OCI-LY1 (cell line): ENCODE data around the gene HOXC10.

ENCODE experiments used
- H2AFZ ChIP-seq: fragments of 200-600 bp; sonication (generic), shearing (Covaris generic); 2 replicates; pipeline ENCODE4 v1.6.0; 2014; ENCODE audit warnings: antibody characterized with exemption, mild to moderate bottlenecking, low read length
- H3F3A ChIP-seq: fragments of 200-600 bp; sonication (generic), shearing (Covaris generic); 2 replicates; pipeline ENCODE4 v1.6.0; 2014; ENCODE audit warnings: mild to moderate bottlenecking, antibody characterized with exemption, low read length, moderate library complexity; ENCODE audit not compliant: insufficient read depth
- H3K27ac ChIP-seq: fragments of 200-600 bp; sonication (generic); 2 replicates; pipeline ENCODE4 v1.5.1; 2014; ENCODE audit warnings: low read length, mixed run types, mild to moderate bottlenecking, low read depth; ENCODE audit not compliant: poor library complexity, severe bottlenecking
- H3K27me3 ChIP-seq: fragments of 200-600 bp; sonication (generic); 2 replicates; pipeline ENCODE4 v1.6.0; 2014; ENCODE audit warnings: antibody characterized with exemption, mild to moderate bottlenecking, low read length, moderate library complexity; ENCODE audit not compliant: insufficient read depth
- H3K36me3 ChIP-seq: fragments of 200-600 bp; sonication (generic); 2 replicates; pipeline ENCODE4 v1.6.1; 2014; ENCODE audit warnings: mild to moderate bottlenecking, antibody characterized with exemption, low read length, moderate library complexity, mixed read lengths; ENCODE audit not compliant: insufficient read depth
- H3K4me1 ChIP-seq: fragments of 200-600 bp; sonication (generic); 2 replicates; pipeline ENCODE4 v1.5.1; 2014; ENCODE audit warnings: mild to moderate bottlenecking, low read length, moderate library complexity; ENCODE audit not compliant: insufficient read depth, severe bottlenecking
- H3K4me2 ChIP-seq: fragments of 200-600 bp; sonication (generic), shearing (Covaris generic); 2 replicates; pipeline ENCODE4 v1.6.1; 2014; ENCODE audit warnings: low read length
- H3K4me3 ChIP-seq: fragments of 200-600 bp; sonication (generic); 2 replicates; pipeline ENCODE4 v1.5.1; 2014; ENCODE audit warnings: low read length, low read depth, mild to moderate bottlenecking, mixed read lengths; ENCODE audit not compliant: poor library complexity, severe bottlenecking
- H3K79me2 ChIP-seq: fragments of 200-600 bp; shearing (Covaris generic); 2 replicates; pipeline ENCODE4 v1.6.1; 2016; ENCODE audit warnings: mixed run types, low read length, mixed read lengths; ENCODE audit not compliant: insufficient read depth
- H3K9ac ChIP-seq: fragments of 200-600 bp; sonication (generic), shearing (Covaris generic); 2 replicates; pipeline ENCODE4 v1.6.1; 2014; ENCODE audit warnings: mild to moderate bottlenecking, low read length, mixed read lengths
- H3K9me2 ChIP-seq: fragments of 200-600 bp; sonication (generic), shearing (Covaris generic); 2 replicates; pipeline ENCODE4 v1.6.1; 2014; ENCODE audit warnings: low read depth, mild to moderate bottlenecking, low read length, mixed read lengths
- H3K9me3 ChIP-seq: fragments of 200-600 bp; shearing (Covaris generic); 2 replicates; pipeline ENCODE4 v1.6.1; 2014; ENCODE audit warnings: low read length, mixed read lengths
- H4K20me1 ChIP-seq: fragments of 200-600 bp; sonication (generic), shearing (Covaris generic); 2 replicates; pipeline ENCODE4 v1.6.0; 2016; ENCODE audit warnings: mild to moderate bottlenecking, low read length; ENCODE audit not compliant: insufficient read depth
- EZH2 ChIP-seq: fragments of 200-600 bp; sonication (generic), shearing (Covaris generic); IDR thresholded peaks from 2 replicates; pipeline ENCODE4 v1.8.0; 2017; ENCODE audit warnings: borderline replicate concordance, mixed run types, mild to moderate bottlenecking, antibody characterized with exemption, low read length, moderate library complexity, mixed read lengths
- TF ChIP-seq, protein P1 (sequence below): fragments of 200-600 bp; sonication (generic), shearing (Covaris generic); IDR thresholded peaks from 2 replicates; pipeline ENCODE4 v1.5.1; 2017; ENCODE audit warnings: mild to moderate bottlenecking, antibody characterized with exemption, low read length, moderate library complexity, mixed read lengths

The HOXC10 gene

DNA sequence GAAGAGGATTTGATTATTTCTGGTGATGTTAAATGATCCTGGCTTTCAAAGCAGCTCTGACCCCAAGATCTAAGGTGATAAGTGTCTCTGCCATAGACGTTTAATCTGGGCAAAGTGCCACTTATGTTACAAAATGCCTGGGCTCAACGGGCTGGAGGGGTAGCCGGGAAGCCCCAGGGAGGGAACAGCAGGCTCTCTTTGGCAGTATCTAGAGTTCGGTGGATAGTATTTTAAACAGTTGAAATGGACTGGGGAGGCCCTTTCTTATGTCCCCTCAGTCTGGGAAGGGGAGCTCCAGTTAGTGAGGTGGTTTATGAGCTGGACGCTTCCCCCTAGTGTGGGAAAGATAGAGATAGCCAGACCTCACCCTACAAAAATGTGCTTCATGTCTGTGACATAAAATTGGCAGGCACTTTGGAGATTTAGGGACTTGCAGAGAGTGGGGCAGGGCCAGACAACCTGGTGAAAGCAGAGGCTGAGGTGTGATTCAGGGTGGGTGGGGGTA, 17.5 kb upstream of the HOXC10 start:
- Histone ChIP-seq H3K36me3 (no peaks in the 10 kb centered on the region), H3K4me1 (no peaks in the 10 kb centered on the region), H3K27me3 (peaks cover 7% of the 10 kb centered on the region; the same call in 1 of the 2 replicates), H3K4me2 (no peak overlapping the region), H3K9ac (no peak overlapping the region), H3K9me2 (no peaks in the 10 kb centered on the region), H2AFZ (no peak overlapping the region), H3K4me3 (no peak overlapping the region), H3K9me3 (no peaks in the 10 kb centered on the region), H4K20me1 (no peaks in the 10 kb centered on the region), H3F3A (no peaks in the 10 kb centered on the region), H3K27ac (no peak overlapping the region), H3K79me2 (no peaks in the 10 kb centered on the region)
- TF ChIP-seq, protein P1, sequence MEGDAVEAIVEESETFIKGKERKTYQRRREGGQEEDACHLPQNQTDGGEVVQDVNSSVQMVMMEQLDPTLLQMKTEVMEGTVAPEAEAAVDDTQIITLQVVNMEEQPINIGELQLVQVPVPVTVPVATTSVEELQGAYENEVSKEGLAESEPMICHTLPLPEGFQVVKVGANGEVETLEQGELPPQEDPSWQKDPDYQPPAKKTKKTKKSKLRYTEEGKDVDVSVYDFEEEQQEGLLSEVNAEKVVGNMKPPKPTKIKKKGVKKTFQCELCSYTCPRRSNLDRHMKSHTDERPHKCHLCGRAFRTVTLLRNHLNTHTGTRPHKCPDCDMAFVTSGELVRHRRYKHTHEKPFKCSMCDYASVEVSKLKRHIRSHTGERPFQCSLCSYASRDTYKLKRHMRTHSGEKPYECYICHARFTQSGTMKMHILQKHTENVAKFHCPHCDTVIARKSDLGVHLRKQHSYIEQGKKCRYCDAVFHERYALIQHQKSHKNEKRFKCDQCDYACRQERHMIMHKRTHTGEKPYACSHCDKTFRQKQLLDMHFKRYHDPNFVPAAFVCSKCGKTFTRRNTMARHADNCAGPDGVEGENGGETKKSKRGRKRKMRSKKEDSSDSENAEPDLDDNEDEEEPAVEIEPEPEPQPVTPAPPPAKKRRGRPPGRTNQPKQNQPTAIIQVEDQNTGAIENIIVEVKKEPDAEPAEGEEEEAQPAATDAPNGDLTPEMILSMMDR: no peak
- TF ChIP-seq EZH2: no peak

DNA sequence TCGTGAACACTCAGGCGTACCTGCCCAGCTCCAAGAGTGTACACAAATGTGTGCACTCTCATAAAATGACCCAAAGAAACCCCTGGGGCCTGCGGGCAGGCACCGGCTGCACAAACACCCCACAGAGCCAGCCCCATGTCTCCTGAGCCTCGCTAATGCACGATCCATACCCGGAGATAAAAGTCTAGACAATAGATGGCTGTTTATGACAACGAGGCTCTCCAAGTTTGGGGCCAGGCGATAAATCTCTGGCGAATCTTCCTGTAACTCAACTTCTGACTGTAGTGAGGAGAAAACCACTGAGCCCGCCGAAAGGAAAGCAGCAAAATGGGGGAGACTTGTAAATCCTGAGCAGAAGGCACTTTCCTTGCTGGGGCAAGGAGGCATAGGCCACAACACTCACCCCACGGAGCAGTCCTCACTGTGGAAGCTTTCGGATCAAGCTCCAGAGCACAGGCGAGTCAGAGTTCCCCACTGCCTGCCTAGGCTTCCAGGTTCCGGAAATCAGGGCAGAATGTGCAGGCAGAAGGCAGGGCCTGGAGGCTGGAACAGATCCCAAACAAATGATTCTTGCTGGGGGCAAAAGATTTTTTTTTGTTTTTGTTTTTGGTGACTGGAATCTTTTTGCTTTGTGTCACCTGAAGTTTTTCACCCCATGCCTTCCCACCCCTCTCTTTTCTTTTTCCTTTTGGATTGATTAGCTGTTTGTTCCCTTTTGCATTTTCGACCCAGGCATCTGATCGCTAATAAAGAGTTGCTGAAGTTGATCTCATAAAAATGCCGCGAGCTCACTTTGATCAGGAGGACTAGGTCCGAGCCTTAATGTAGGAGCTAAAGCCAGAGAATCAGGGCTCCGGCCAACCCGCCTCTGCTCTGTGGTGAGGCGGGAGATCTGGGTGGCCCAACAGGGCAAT, 16.5 kb upstream of the HOXC10 start:
- no peaks in the 10 kb centered on the region for H3F3A ChIP-seq
- no peak overlapping the region for H3K9ac ChIP-seq
- H3K79me2 ChIP-seq: no peaks in the 10 kb centered on the region
- no peaks in the 10 kb centered on the region for H3K9me2 ChIP-seq
- peaks cover 7% of the 10 kb centered on the region; the same call in 1 of the 2 replicates for H3K27me3 ChIP-seq
- no peak overlapping the region for H3K27ac ChIP-seq
- TF ChIP-seq, protein P1: no peak
- TF ChIP-seq EZH2: no peak
- no peak overlapping the region for H3K4me2 ChIP-seq
- H3K9me3 ChIP-seq: no peaks in the 10 kb centered on the region
- no peak overlapping the region for H2AFZ ChIP-seq
- no peaks in the 10 kb centered on the region for H4K20me1 ChIP-seq
- no peaks in the 10 kb centered on the region for H3K4me1 ChIP-seq
- H3K36me3 ChIP-seq: no peaks in the 10 kb centered on the region
- H3K4me3 ChIP-seq: no peak overlapping the region

DNA sequence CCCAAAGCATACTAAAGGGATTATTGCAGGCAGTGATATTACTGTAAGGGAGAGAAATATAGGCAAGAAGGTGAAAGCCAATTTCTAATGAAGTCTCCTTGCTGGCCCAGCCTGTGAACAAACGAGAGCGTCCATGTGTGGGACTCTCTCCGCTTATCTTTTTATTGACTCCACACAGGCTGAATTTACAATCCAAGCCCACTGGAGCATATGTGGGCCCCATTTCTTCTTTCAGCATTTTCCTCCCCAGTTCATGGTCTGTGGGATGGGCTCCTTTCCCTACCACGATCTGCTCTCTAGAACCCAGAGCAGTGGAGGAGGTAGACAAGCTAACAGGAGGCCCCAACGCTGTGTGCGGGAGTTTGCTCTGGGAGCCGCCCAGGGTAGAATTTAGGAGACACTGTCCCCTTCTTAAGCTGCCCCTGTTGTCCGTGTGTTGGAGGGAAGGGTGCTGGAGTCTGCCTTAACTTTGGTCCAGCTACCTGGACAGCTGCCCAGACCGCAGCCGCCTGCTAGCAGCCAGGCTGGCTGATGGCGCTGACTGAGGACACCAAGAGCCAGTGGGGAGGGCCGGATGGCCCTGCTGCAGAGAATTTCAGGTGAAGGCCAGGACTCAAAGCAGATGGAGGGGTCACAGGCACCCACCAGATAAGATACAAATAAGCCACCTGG, 15.2 kb upstream of the HOXC10 start:
- H2AFZ ChIP-seq: no peak overlapping the region
- no peaks in the 10 kb centered on the region for H3K4me1 ChIP-seq
- H3K27me3 ChIP-seq: peaks cover 7% of the 10 kb centered on the region; the same call in 1 of the 2 replicates
- H3K9me2 ChIP-seq: no peaks in the 10 kb centered on the region
- no peak overlapping the region for H3K4me2 ChIP-seq
- no peaks in the 10 kb centered on the region for H3K79me2 ChIP-seq
- no peaks in the 10 kb centered on the region for H3K36me3 ChIP-seq
- H3K9me3 ChIP-seq: no peaks in the 10 kb centered on the region
- TF ChIP-seq EZH2: no peak
- TF ChIP-seq, protein P1: no peak
- H4K20me1 ChIP-seq: no peaks in the 10 kb centered on the region
- H3K9ac ChIP-seq: no peak overlapping the region
- no peak overlapping the region for H3K27ac ChIP-seq
- no peak overlapping the region for H3K4me3 ChIP-seq
- no peaks in the 10 kb centered on the region for H3F3A ChIP-seq
